HG03354 (cell line): ENCODE data around the gene BICD1.

Experiments
- ATAC-seq: cut with Tn5 transposase; IDR thresholded peaks from one replicate; pipeline ENCODE4 v1.9.1; 2021; ENCODE audit warnings: mild to moderate bottlenecking; ENCODE audit not compliant: unreplicated experiment, poor library complexity, severe bottlenecking

BICD1 gene

DNA sequence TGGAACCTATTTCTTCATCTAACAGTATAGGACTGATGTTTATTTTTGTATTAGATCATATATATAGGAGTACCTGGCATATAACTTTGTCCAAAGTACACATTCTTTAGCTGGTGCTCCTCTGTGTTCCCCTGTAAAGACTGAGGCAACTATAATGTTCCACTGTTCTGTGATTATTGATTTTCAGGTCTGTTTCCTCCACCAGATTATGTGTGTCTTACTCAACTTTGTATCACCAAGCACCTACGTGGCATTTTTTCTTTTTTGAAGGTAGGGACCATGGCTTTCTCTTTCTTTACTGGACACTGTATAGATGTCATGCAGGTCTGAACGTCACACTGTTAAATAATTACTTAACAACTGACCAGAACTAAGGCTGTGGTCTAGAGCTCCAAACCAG lies 29.3 kb downstream of the BICD1 start:
- ATAC-seq = no peak

- ATAC-seq = no peak
These were observed 29.8 kb downstream of the BICD1 start for GRCh38 chr12:32136404-32136803.

GRCh38 chr12:32139064-32139421 lies 32.4 kb downstream of the BICD1 start:
- ATAC-seq = peak; percentile 91

GRCh38 chr12:32140877-32141276 lies 34.2 kb downstream of the BICD1 start:
- no peak for ATAC-seq

DNA sequence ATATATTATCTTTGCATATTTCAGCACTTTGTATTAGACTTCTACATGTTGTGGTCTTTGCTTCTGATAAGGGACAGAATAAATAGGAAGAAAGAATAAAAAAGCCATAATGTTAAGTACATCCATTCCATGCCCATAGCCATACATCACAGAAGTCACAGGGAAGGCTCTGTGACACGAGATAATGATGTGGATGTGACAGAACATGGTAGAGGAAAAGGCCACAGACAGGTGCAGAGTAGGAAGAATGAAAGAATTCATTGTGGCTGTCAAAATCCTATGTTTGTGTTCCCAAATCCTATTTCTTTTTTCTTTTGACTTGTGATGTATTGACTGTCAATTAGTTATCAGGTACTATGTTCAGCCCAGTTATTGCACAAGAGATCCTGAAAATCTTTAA lies 38.4 kb downstream of the BICD1 start:
- no peak for ATAC-seq

DNA sequence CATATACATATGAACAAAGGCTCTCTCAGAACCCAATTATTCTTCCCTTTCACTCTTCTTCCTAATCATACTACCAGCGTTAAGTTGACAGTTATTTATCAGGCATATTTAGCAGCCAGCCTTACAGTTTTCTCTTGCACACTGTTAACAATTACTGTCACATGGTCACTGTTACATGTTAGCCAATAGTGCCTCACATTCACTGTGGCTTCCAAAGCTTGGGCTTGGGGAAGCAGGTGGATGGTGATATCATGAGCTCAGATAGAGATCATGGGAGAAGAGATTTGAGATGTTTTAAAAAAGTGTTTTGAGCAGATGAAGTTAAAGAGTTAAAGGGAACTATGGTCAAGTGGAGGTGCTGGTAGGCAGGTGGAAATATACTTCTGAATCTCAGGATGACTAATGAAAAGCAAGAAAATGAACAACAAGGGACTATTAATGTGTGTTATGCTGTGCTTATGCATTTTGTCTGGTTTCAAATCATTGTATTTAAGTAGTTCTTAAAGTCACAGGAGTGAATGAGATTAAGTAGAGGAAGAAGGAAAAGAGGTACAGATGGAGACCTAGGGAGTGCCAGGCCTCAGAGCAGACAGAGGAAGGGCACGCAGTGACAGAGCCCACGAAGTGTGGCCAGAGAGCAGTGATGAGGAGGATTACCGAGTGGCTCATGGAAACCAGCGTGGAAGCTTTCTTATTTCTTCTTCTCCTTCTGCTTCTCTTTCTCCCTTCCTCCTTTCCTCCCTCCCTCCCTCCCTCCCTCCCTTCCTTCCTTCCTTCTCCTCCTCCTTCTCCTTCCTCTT lies 39.6 kb downstream of the BICD1 start:
- peak; percentile 87 for ATAC-seq

DNA sequence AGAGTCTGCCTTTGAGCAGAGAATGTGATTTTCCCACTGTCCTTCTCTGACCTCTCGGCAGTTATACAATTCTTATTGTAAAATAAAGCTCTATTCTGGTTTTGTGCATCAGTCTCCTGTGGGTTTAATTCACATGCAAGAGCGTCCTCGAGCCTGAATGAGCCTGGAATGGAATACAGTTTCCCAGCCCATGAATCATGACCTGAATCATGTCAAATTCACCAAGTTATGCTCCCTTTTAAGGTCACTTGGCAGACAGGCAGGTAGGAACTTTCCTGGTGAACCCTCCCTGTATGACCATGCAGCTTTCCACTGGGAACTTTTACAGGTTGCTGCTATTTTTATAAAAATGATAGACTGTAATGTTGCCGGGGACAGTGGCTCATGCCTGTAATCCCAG lies 41.7 kb downstream of the BICD1 start:
- no peak for ATAC-seq

DNA sequence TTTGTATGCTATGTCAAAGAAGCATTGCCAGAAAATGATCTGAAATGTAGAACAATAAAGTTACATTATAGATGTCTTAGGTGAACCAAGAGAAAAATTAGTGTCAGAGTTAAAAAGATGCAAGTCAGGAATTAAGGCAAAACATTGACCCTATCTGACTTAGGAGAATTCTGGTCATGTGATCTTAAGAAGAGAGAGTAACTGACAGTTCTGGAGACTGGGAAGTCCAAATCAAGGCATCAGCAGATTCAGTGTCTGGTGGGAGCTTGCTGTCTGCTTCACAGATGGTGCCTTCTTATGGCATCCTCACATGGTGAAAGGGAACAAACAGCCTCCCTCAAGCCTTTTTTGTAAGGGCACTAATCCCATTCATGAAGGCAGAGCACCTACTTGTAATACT lies 42.8 kb downstream of the BICD1 start:
- ATAC-seq = no peak

DNA sequence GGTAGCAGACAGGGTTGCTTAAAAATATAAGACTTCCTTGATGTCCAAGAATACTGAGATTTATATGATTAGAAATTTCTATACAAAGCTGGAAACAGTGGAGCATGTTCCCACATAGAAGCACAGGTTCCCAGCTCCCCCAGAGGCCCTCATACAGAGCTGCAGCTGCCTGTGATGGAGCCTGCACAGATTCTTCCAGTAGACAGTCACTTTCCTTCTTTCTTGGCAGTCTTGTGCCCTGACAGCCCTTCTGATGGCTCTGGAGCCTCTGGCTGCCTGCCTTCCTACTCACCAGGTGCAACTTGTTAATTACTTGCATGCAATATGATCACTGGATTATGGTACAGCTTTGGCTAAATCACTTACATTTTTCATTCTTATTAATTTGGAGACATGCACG lies 44.4 kb downstream of the BICD1 start:
- ATAC-seq = no peak

GRCh38 chr12:32151552-32151951 lies 44.9 kb downstream of the BICD1 start:
- ATAC-seq = no peak

- ATAC-seq = no peak
These were observed 48.4 kb downstream of the BICD1 start for GRCh38 chr12:32155041-32155440.

- no peak for ATAC-seq
These were observed 49.4 kb downstream of the BICD1 start for GRCh38 chr12:32155961-32156529.

DNA sequence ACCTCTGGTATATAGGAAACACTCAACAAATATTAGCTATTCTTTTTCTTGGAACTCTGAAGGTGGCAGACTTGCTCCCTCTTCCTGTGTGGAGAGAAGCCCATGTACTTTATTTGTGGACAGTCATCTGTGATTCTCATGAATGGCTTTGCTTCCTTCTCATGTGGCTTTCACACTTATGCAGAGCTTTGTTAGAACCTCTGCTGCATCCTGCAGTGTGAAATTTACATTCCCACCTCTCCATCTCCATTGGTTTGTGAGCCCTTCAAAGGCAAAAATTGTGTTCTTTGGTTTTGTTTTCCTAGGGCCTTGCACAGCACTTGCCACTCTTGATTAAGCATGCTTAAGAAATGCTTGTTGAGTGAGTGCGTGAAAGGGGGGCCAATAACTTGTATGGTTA lies 51.9 kb downstream of the BICD1 start:
- ATAC-seq = no peak

DNA sequence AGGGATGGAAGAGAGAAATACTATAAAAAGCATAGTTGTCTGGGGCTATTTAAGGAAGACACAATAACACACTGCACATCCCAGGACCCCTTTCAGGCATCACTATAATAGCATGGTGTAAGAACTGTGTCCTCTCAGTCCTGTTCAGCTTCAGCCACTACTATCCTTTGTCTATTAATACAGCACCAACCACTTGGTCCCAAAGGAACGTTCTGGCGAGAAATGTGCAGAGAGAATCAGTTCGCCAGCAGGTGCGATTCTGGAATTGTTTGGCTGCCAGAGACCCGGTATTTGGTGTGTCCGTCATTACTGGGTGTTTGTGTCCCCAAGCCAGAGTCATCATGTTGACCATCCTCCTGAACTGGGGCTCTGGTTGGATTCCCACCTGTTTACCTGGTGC lies 52.7 kb downstream of the BICD1 start:
- ATAC-seq = no peak

DNA sequence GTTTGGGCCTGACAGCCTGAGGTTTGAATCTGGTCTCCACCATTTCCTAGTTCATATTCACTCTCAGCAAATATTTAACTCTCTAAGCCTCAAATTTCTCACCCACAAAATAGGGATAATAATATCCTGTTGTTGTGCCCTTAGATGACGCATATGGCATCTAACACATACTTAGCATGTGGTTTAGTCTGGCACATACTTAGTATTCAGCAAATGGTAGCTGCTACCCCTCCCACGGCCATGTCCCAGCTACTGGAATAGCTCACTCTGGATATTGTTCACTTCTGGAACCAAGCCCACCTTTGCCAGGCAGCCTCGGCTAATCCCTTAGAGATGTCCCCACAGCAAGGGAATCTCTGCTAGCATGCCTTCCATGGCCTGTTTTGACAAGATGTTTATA lies 53.3 kb downstream of the BICD1 start:
- ATAC-seq = no peak

GRCh38 chr12:32161058-32161457 lies 54.4 kb downstream of the BICD1 start:
- no peak for ATAC-seq

DNA sequence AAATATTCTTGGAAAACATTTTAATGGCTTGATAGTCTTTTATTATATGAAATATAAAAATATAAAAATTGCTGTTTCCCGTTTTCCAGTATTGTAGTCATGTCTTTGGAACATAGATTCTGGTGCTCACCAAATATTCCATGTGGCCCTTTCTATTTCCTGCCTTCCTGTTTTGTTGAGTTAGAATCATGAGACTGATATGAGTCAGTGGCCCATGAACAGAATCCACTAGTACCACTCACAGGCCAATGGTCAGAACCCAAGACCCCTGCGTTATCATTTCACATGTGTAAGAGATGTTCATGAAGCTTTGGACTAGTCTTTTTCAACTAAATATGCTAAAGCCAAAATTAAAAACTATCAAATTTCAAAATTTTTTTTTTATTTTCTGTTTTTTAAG lies 56.9 kb downstream of the BICD1 start:
- ATAC-seq = no peak

DNA sequence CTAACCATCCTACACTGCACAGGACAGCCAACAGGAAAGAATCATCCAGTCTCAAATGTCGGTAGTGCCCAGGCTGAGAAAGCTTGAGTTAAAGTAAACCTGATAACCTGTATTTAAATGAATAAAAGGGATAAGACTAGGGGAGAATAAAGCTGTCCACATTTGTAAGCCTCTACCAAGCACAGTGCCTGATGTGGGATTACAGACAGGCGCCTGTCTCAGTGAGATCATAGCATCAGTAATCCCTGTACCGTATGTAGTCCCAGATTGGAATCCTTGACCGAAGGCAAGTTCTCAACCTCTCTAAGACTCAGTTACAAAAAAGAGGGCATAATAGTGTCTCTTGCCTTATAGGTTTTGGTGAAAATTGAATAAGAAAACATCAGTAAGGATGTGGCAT lies 59.9 kb downstream of the BICD1 start:
- ATAC-seq = no peak

DNA sequence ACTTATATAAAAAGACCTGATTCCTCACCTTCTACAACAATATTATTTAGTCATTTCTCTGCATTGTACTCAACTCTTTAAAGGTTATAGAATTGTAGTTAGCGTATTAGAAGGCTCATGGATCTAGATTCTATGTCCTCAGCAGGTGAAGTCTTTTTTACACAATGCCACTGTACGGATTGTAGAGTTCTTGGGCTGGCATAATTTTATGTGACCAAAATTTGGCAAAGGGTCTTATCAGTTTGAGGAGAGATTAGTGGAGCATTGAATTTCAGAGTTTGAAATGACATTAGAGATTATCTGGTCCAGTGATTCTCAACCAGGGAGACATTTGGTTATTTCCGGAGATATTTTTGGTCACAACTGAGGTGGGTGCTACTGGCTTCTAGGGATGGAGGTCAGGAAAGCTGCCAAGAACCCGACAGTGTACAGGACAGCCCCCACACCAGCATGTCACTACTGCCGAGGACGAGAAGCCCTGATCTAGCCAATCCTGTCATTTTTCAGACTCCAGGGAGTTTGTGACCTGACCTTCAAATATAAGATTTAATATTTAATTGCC lies 63.9 kb downstream of the BICD1 start:
- no peak for ATAC-seq

GRCh38 chr12:32171211-32171610 lies 64.6 kb downstream of the BICD1 start:
- ATAC-seq = no peak

GRCh38 chr12:32176606-32177005 lies 70.0 kb downstream of the BICD1 start:
- ATAC-seq = no peak
